GM10248 (cell line): ENCODE results near the gene ERCC6L2.

Experiments
- CTCF ChIA-PET: fragments of 300-600 bp; sonication (Branson Sonifier 250); formaldehyde crosslinking; extraction: SDS; loops from one replicate; lab custom pipeline; 2021; ENCODE audit warnings: antibody characterized with exemption; lab: Yijun Ruan, JAX
- POLR2A ChIA-PET: fragments of 350-650 bp; sonication (Branson Sonifier 250); formaldehyde crosslinking; extraction: SDS; loops from one replicate; lab custom pipeline; 2020; ENCODE audit warnings: antibody characterized with exemption; lab: Yijun Ruan, JAX
- DNase-seq: peaks from one replicate; pipeline ENCODE4 v3.0.0; 2012; ENCODE audit errors: extremely low spot score
- TF ChIP-seq, protein P1 (sequence below): IDR thresholded peaks from 2 replicates; pipeline ENCODE4 v1.5.1; 2012; ENCODE audit warnings: mild to moderate bottlenecking, low read depth; ENCODE audit errors: extremely low read depth, missing control alignments, control extremely low read depth

The ERCC6L2 gene

GRCh38 chr9:95924987-95925386 is 49.5 kb downstream of the ERCC6L2 start:
- POLR2A ChIA-PET, result no interaction called here
- CTCF ChIA-PET, result interaction anchor here (1.3 kb wide), 1 partner anchor 22 kb away, joined by 3 read pairs; no protein-coding TSS in a partner anchor
- no peak for DNase-seq
- TF ChIP-seq, protein P1, sequence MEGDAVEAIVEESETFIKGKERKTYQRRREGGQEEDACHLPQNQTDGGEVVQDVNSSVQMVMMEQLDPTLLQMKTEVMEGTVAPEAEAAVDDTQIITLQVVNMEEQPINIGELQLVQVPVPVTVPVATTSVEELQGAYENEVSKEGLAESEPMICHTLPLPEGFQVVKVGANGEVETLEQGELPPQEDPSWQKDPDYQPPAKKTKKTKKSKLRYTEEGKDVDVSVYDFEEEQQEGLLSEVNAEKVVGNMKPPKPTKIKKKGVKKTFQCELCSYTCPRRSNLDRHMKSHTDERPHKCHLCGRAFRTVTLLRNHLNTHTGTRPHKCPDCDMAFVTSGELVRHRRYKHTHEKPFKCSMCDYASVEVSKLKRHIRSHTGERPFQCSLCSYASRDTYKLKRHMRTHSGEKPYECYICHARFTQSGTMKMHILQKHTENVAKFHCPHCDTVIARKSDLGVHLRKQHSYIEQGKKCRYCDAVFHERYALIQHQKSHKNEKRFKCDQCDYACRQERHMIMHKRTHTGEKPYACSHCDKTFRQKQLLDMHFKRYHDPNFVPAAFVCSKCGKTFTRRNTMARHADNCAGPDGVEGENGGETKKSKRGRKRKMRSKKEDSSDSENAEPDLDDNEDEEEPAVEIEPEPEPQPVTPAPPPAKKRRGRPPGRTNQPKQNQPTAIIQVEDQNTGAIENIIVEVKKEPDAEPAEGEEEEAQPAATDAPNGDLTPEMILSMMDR, result no peak

DNA sequence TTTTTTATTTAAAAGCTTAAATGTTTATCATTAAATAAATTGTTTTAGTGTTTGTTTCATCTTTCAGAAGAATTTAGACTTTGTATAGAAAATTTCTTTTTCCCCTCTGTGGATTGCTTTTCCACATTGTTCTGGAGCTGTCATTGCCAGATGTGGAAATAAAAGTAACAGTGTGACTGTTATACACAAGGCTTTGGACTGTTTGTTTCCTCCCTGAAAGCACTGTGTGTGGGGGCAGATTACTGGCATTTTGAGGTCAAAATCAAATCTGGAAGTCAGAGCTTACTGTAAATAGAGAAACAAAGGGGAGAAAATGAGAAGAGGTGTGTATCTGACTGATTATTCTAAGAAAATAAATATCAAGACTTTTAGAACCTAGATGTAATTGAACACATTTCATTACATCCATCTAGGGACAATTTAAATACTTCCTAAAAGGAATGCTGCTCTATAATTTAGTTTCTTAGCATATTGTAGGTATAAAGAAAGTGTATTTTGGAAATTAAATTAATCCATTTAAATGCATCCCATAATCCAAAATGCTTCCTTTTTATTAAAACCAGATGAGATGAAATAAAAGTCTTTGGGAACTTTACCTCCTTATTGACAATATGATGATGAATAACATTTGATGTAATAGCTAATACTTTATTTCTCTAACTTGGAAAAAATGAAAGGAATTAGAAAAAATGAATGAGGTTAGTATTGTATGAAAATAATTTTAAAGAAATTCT is 51.9 kb downstream of the ERCC6L2 start:
- TF ChIP-seq, protein P1, result no peak
- POLR2A ChIA-PET, result no interaction called here
- no peak for DNase-seq
- CTCF ChIA-PET, result interaction anchor here (1.1 to 1.5 kb wide), 2 partner anchors 9 to 10 kb away, joined by 4 read pairs; no protein-coding TSS in a partner anchor

DNA sequence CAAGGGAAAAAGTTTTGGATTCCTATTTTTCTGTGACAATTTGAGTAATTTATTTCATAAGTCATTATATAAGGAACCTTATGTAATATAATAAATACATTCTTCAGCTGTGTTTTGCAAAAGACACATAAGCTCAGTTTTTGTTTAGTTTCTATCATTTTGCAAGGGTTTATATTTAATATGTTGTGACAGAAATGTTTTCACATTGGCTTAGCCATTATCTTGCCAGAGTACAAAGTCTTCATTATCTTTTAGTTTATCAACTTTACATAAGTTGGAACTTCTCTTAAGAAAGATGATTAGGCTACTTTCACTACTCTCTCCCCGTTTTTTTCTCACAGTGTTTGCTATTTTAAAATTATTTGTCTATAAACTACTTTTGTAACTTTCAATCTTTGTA is 54.8 kb downstream of the ERCC6L2 start:
- TF ChIP-seq, protein P1, result no peak
- no peak for DNase-seq
- POLR2A ChIA-PET, result no interaction called here
- CTCF ChIA-PET, result interaction anchor here (0.9 kb wide), 1 partner anchor 9 kb away, joined by 3 read pairs; no protein-coding TSS in a partner anchor

- TF ChIP-seq, protein P1, result no peak
- ChIA-PET CTCF (interaction anchor here (1.2 kb wide), 1 partner anchor 9 kb away, joined by 4 read pairs; no protein-coding TSS in a partner anchor), POLR2A (no interaction called here)
- no peak for DNase-seq
Measured at GRCh38 chr9:95935861-95936578, 60.5 kb downstream of the ERCC6L2 start.

- TF ChIP-seq, protein P1, result no peak
- DNase-seq, result no peak
- CTCF ChIA-PET, result interaction anchor here (1.2 kb wide), 1 partner anchor 9 kb away, joined by 4 read pairs; no protein-coding TSS in a partner anchor
- POLR2A ChIA-PET, result no interaction called here
Measured at GRCh38 chr9:95936579-95937075, 61.1 kb downstream of the ERCC6L2 start.

DNA sequence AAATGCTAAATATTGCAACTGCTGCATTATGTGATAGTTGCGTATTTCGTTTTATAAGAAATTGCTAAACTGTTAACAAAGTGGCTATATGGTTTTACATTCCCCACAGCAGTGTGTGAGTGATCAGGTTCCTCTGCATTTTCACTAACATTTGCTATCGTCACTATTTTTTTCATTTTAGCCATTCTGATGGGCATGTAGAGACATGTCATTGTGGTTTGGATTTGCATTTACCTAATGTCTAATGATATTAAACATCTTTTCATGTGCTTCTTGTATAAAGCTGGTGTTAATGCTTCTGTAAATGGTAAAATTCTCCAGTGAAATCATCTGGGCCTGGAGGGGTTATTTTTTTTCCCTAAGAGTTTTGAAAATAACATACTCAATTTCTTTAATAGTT is 61.6 kb downstream of the ERCC6L2 start:
- POLR2A ChIA-PET, result no interaction called here
- no peak for DNase-seq
- CTCF ChIA-PET, result interaction anchor here (1.0 kb wide), 1 partner anchor 11 kb away, joined by 4 read pairs; no protein-coding TSS in a partner anchor
- TF ChIP-seq, protein P1, result no peak
